NCI-H2107 (cell line): ENCODE measurements around the gene TMEM132D.

Experiments
- DNase-seq: peaks from one replicate; lab custom pipeline; 2025; lab: John Stamatoyannopoulos, UW

Gene TMEM132D

GRCh38 chr12:129727100-129727499, 176.7 kb downstream of the TMEM132D start:
- no peak for DNase-seq

GRCh38 chr12:129723260-129723659, 180.6 kb downstream of the TMEM132D start:
- no peak for DNase-seq

GRCh38 chr12:129720618-129721017, 183.2 kb downstream of the TMEM132D start:
- no peak for DNase-seq

GRCh38 chr12:129719416-129719815, 184.4 kb downstream of the TMEM132D start:
- DNase-seq: no peak

GRCh38 chr12:129717438-129717837, 186.4 kb downstream of the TMEM132D start:
- DNase-seq: no peak

- no peak for DNase-seq
Observed at GRCh38 chr12:129716825-129717224, 187.0 kb downstream of the TMEM132D start.

GRCh38 chr12:129706716-129707115, 197.1 kb downstream of the TMEM132D start:
- no peak for DNase-seq

- DNase-seq: no peak
Observed at GRCh38 chr12:129704232-129704830, 199.5 kb downstream of the TMEM132D start.

GRCh38 chr12:129701631-129702101, 202.2 kb downstream of the TMEM132D start:
- DNase-seq: no peak

GRCh38 chr12:129700036-129700435, 203.8 kb downstream of the TMEM132D start:
- no peak for DNase-seq

GRCh38 chr12:129696926-129697325, 206.9 kb downstream of the TMEM132D start:
- DNase-seq: no peak

- no peak for DNase-seq
Observed at GRCh38 chr12:129696405-129696804, 207.4 kb downstream of the TMEM132D start.

GRCh38 chr12:129693731-129694130, 210.1 kb downstream of the TMEM132D start:
- DNase-seq: no peak

GRCh38 chr12:129687731-129688130, 216.1 kb downstream of the TMEM132D start:
- no peak for DNase-seq

GRCh38 chr12:129681830-129682229, 222.0 kb downstream of the TMEM132D start:
- no peak for DNase-seq

GRCh38 chr12:129681151-129681550, 222.7 kb downstream of the TMEM132D start:
- DNase-seq: no peak

GRCh38 chr12:129676411-129676810, 227.4 kb downstream of the TMEM132D start:
- DNase-seq: no peak

GRCh38 chr12:129675947-129676346, 227.9 kb downstream of the TMEM132D start:
- DNase-seq: no peak

- no peak for DNase-seq
Observed at GRCh38 chr12:129675496-129675895, 228.3 kb downstream of the TMEM132D start.

- no peak for DNase-seq
Observed at GRCh38 chr12:129673806-129674205, 230.0 kb downstream of the TMEM132D start.

- no peak for DNase-seq
Observed at GRCh38 chr12:129672110-129672509, 231.7 kb downstream of the TMEM132D start.

- no peak for DNase-seq
Observed at GRCh38 chr12:129670256-129670920, 233.4 kb downstream of the TMEM132D start.

GRCh38 chr12:129665414-129665813, 238.4 kb downstream of the TMEM132D start:
- no peak for DNase-seq

- DNase-seq: no peak
Observed at GRCh38 chr12:129662234-129662633, 241.6 kb downstream of the TMEM132D start.
